ENCODE measurements around the gene B4GALNT3.

B4GALNT3 gene

DNA sequence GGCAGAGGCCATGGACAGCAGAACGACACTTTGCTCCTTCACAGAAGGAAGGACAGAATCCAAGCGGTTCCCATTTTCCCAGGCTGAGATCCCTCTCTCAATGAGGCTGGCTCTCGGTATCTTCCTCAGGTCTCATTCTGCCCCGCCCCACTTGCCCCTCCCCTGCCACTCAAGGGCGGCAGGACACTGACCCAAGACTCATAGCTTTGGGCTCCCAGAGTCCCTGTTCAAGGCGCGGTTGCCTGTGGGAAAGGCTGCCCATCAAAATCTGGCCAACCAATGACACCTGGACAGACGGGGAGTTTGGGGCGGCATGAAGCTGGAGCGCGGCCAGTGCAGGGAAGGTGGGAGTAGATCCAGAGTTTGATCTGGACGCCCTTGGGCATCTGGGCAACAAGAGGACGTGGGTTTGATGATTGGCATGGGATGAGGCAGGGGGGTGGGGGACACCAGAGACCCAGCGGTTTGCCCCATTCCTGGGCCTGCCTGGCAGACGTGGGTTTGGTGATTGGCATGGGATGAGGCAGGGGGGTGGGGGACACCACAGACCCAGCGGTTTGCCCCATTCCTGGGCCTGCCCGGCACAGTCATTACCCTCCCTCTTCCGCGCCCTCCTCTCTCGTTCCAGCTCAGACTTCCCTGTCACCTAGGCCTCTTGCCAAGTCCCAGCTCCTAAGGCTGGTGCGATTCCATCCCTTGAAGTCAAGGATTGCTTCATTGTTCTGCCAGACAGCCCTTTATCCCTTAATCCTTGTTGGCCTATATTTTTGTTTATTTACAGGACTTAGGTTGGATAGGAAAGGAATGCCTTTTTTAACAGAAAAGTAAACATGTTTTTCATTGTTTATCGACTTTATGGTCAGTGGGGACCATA is 111.4 kb downstream of the B4GALNT3 start:
- no peak overlapping the region for H3K4me3 ChIP-seq (ENCODE audit: low read depth, low read length)
- DNase-seq (ENCODE audit: low read depth), result no peak
- no peak for TF ChIP-seq MYC (IDR thresholded peaks at IDR 0.05; ENCODE audit: low read depth, low read length)
- TF ChIP-seq CTCF (IDR thresholded peaks at IDR 0.05; ENCODE audit: low read depth, low read length), result no peak
- TF ChIP-seq POLR2A (IDR thresholded peaks at IDR 0.05; ENCODE audit: extremely low read depth, insufficient read length), result no peak
- no peak for TF ChIP-seq MAX (IDR thresholded peaks at IDR 0.05; ENCODE audit: low read depth, low read length)

DNA sequence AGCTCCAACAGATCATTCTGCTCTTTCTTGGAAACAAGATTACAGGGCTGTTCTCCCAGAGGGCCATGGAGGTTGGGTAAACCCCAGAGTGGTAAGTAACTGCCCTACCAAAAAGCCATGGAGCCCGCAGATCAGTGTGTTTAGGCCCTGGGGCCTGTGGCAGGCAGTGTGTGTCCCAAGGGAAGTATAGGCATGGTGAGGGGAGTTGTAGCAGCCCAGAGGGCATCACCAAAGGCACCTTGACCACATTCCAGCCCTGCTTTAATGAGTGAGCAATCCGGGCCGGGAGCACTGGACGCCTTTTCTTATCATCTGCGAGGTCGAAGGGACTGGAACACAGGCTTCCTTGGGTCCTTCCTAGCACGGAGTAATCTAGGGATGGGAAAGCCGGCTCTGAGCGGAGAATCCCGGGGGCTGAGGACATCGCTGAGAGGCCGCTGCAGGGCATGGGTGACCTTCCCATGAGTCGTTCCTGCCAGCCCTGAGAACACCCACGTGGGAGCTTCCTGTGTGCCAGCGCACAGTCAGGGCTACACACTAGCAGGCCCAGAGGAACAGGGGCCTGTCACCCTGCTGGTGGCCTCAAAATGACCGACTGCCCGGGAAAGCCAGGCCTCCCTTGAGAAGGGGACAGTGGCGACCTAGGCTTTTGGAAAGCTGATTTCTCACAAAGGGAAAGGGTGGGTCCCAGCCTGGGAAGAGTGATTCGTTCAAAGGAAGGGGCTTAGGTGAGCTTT is 112.2 kb downstream of the B4GALNT3 start:
- no peak for TF ChIP-seq CTCF (IDR thresholded peaks at IDR 0.05; ENCODE audit: low read depth, low read length)
- no peak for TF ChIP-seq MYC (IDR thresholded peaks at IDR 0.05; ENCODE audit: low read depth, low read length)
- no peak for TF ChIP-seq POLR2A (IDR thresholded peaks at IDR 0.05; ENCODE audit: extremely low read depth, insufficient read length)
- TF ChIP-seq MAX (IDR thresholded peaks at IDR 0.05; ENCODE audit: low read depth, low read length), result no peak
- DNase-seq (ENCODE audit: low read depth), result peak; percentile 34
- H3K4me3 ChIP-seq (ENCODE audit: low read depth, low read length), result no peak overlapping the region

GRCh38 chr12:572532-572899 is 112.8 kb downstream of the B4GALNT3 start:
- H3K4me3 ChIP-seq (ENCODE audit: low read depth, low read length), result no peak overlapping the region
- DNase-seq (ENCODE audit: low read depth), result peak; percentile 39

DNA sequence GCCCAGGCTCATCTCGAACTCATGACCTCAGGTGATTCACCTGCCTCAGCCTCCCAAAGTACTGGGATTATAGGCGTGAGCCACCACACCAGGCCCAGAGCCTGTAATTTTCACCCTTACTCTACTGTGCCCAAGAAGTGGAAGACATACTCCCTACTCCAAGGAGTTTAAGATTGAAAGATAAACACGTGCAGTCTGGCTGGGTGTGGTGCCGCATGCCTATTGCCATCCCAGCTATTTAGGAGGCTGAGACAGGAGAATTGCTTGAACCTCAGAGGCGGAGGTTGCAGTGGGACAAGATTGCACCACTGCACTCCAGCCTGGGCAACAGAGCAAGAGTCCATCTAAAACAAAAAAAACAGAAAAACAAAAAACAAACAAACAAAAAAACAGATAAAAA is 113.5 kb downstream of the B4GALNT3 start:
- H3K4me3 ChIP-seq (ENCODE audit: low read depth, low read length), result no peak overlapping the region
- TF ChIP-seq POLR2A (IDR thresholded peaks at IDR 0.05; ENCODE audit: extremely low read depth, insufficient read length) (no peak), CTCF (IDR thresholded peaks at IDR 0.05; ENCODE audit: low read depth, low read length) (no peak), MAX (IDR thresholded peaks at IDR 0.05; ENCODE audit: low read depth, low read length) (no peak), MYC (IDR thresholded peaks at IDR 0.05; ENCODE audit: low read depth, low read length) (no peak)
- no peak for DNase-seq (ENCODE audit: low read depth)

More at GRCh38 chr12:572532-572899, 112.8 kb downstream of the B4GALNT3 start:
- TF ChIP-seq MYC (IDR thresholded peaks at IDR 0.05; ENCODE audit: low read depth, low read length) (no peak), CTCF (IDR thresholded peaks at IDR 0.05; ENCODE audit: low read depth, low read length) (no peak), POLR2A (IDR thresholded peaks at IDR 0.05; ENCODE audit: extremely low read depth, insufficient read length) (no peak), MAX (IDR thresholded peaks at IDR 0.05; ENCODE audit: low read depth, low read length) (no peak)

DNA sequence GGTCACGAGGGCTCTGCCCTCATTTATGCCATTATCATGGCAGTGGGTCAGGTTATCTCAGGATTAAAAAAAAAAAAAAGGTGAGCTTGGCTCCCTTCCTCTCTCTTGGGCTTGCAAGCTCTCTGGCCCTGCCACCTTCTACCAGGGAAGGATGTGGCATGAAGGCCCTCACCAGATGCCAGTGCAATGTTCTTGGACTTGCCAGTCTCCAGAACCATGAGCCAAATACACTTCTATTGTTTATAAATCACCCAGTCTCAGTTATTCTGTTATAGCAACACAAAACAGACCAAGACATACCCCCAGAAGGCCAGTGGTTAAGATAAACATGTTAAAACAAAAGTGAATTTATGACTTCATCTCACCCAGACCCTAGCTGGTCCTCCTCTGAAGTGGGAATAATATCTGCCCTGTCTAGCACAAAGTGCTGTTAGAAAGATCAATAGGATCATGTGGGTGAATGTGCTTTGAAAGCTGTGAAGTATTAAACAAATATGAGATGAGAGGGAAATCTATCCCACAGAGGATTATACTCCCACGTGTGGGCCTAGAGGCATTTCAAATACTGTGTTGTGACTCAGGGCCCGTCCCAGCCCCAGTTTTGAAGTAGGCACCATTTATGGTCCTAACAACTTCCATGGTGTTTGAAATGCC is 114.9 kb downstream of the B4GALNT3 start:
- peak; percentile 34 for DNase-seq (ENCODE audit: low read depth)
- H3K4me3 ChIP-seq (ENCODE audit: low read depth, low read length), result no peak overlapping the region
- TF ChIP-seq CTCF (IDR thresholded peaks at IDR 0.05; ENCODE audit: low read depth, low read length), result no peak
- TF ChIP-seq MAX (IDR thresholded peaks at IDR 0.05; ENCODE audit: low read depth, low read length), result no peak
- no peak for TF ChIP-seq MYC (IDR thresholded peaks at IDR 0.05; ENCODE audit: low read depth, low read length)
- no peak for TF ChIP-seq POLR2A (IDR thresholded peaks at IDR 0.05; ENCODE audit: extremely low read depth, insufficient read length)

Data from NB4 (cell line).